ENCODE results near the gene TMEM150B. TPM values are rescaled to one million over a fixed set of nuclear protein-coding genes. Genes with fewer than 3 reads are reported as not detected.
A peak's percentile ranks its signal among the peaks of the same experiment; 100 is the strongest.

TMEM150B gene
- total and polyA plus RNA-seq, 9 of the 15 experiments (the other 6 are each of a cell fraction or from before 2014, with no cell fraction given): 0.47 to 1.3 (median 0.74) TPM; not detected in 2

DNA sequence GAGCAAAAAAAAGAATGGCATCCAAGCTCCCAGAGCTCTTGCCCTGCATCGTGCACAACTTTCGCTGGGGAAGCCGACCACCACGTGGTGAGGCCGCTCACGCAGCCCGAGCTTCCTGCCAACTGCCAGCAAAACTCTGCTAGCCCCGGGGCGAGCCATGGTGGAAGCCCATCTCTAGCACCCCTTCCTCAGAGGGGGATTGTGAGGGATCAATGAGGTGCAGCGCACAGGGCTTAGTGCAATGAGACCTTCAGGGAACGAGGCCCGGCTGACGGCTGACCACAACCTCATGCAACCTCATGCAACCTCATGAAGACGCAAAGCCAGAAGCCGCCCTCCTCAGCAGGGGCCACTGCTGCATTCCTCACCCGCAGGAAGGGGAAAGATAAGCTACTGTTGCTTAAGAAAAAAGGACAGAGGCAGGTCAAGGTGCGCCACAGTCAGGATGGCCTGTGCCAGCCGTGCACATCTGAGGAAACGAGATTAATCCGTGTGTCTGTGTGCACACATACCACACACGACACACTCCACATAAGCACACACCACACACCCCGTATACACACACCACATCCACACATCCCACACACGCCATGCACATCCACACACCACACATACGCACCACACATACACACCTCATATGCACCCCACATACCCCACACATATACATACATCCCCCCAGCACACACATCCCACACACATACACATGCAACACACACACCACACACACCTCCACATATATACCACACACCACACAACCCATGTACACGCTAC, 54.8 kb downstream of the TMEM150B start (continued):
- TF ChIP-seq, protein P1, sequence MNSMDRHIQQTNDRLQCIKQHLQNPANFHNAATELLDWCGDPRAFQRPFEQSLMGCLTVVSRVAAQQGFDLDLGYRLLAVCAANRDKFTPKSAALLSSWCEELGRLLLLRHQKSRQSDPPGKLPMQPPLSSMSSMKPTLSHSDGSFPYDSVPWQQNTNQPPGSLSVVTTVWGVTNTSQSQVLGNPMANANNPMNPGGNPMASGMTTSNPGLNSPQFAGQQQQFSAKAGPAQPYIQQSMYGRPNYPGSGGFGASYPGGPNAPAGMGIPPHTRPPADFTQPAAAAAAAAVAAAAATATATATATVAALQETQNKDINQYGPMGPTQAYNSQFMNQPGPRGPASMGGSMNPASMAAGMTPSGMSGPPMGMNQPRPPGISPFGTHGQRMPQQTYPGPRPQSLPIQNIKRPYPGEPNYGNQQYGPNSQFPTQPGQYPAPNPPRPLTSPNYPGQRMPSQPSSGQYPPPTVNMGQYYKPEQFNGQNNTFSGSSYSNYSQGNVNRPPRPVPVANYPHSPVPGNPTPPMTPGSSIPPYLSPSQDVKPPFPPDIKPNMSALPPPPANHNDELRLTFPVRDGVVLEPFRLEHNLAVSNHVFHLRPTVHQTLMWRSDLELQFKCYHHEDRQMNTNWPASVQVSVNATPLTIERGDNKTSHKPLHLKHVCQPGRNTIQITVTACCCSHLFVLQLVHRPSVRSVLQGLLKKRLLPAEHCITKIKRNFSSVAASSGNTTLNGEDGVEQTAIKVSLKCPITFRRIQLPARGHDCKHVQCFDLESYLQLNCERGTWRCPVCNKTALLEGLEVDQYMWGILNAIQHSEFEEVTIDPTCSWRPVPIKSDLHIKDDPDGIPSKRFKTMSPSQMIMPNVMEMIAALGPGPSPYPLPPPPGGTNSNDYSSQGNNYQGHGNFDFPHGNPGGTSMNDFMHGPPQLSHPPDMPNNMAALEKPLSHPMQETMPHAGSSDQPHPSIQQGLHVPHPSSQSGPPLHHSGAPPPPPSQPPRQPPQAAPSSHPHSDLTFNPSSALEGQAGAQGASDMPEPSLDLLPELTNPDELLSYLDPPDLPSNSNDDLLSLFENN (IDR thresholded peaks at IDR 0.05; ENCODE audit: low read depth in 2 of 2, low read length in 2 of 2): no peak
- TF ChIP-seq, protein P2, sequence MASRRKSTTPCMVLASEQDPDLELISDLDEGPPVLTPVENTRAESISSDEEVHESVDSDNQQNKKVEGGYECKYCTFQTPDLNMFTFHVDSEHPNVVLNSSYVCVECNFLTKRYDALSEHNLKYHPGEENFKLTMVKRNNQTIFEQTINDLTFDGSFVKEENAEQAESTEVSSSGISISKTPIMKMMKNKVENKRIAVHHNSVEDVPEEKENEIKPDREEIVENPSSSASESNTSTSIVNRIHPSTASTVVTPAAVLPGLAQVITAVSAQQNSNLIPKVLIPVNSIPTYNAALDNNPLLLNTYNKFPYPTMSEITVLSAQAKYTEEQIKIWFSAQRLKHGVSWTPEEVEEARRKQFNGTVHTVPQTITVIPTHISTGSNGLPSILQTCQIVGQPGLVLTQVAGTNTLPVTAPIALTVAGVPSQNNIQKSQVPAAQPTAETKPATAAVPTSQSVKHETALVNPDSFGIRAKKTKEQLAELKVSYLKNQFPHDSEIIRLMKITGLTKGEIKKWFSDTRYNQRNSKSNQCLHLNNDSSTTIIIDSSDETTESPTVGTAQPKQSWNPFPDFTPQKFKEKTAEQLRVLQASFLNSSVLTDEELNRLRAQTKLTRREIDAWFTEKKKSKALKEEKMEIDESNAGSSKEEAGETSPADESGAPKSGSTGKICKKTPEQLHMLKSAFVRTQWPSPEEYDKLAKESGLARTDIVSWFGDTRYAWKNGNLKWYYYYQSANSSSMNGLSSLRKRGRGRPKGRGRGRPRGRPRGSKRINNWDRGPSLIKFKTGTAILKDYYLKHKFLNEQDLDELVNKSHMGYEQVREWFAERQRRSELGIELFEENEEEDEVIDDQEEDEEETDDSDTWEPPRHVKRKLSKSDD (conservative IDR thresholded peaks at IDR 0.05; ENCODE audit: low read length): no peak
- no peak for TF ChIP-seq GTF2F1 (IDR thresholded peaks at IDR 0.05; ENCODE audit: low read depth, low read length)
- TF ChIP-seq SNIP1 (IDR thresholded peaks at IDR 0.05; ENCODE audit: low read depth): no peak
- no peak for TF ChIP-seq FOXA1 (IDR thresholded peaks at IDR 0.05; ENCODE audit: borderline replicate concordance)
- no peak for TF ChIP-seq ZNF354B (CRISPR knock-in tag; IDR thresholded peaks at IDR 0.05)
- TF ChIP-seq, protein P3, sequence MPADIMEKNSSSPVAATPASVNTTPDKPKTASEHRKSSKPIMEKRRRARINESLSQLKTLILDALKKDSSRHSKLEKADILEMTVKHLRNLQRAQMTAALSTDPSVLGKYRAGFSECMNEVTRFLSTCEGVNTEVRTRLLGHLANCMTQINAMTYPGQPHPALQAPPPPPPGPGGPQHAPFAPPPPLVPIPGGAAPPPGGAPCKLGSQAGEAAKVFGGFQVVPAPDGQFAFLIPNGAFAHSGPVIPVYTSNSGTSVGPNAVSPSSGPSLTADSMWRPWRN (IDR thresholded peaks at IDR 0.05; ENCODE audit: low read depth): no peak
- no peak for TF ChIP-seq CBX5 (IDR thresholded peaks at IDR 0.05; ENCODE audit: borderline replicate concordance, low read depth)
- TF ChIP-seq POLR2H (tag; IDR thresholded peaks at IDR 0.05; ENCODE audit: low read depth): no peak
- peak; percentile 97 for TF ChIP-seq CXXC5 (CRISPR knock-in tag; IDR thresholded peaks at IDR 0.05)
- TF ChIP-seq ZNF121 (CRISPR knock-in tag; conservative IDR thresholded peaks at IDR 0.05): no peak
- TF ChIP-seq ZNF57 (CRISPR knock-in tag; IDR thresholded peaks at IDR 0.05): no peak
- no peak for TF ChIP-seq HMG20A (CRISPR knock-in tag; conservative IDR thresholded peaks at IDR 0.05)
- no peak for TF ChIP-seq ASH1L (IDR thresholded peaks at IDR 0.05; ENCODE audit: borderline replicate concordance, low read depth, partially characterized antibody)
- TF ChIP-seq EWSR1 (IDR thresholded peaks at IDR 0.05; ENCODE audit: borderline replicate concordance, low read depth, partially characterized antibody): no peak
- no peak for TF ChIP-seq ZNF347 (CRISPR knock-in tag; IDR thresholded peaks at IDR 0.05; ENCODE audit: low read depth)
- TF ChIP-seq SPI1 (IDR thresholded peaks at IDR 0.05; ENCODE audit: borderline replicate concordance, low read depth, low read length): no peak
- no peak for TF ChIP-seq FOS (IDR thresholded peaks at IDR 0.05; ENCODE audit: extremely low read depth, insufficient read length)
- TF ChIP-seq MXI1 (IDR thresholded peaks at IDR 0.05; ENCODE audit: low read depth, low read length): no peak
- no peak for TF ChIP-seq ARID2 (IDR thresholded peaks at IDR 0.05)

Data from K562 (cell line).